ENCODE results near the gene C2orf92. TPM values are rescaled to one million over a fixed set of nuclear protein-coding genes. Genes with fewer than 3 reads are reported as not detected.

C2orf92 gene
- total RNA-seq, 1 donor from 2014 or later, result 17.7 TPM

DNA sequence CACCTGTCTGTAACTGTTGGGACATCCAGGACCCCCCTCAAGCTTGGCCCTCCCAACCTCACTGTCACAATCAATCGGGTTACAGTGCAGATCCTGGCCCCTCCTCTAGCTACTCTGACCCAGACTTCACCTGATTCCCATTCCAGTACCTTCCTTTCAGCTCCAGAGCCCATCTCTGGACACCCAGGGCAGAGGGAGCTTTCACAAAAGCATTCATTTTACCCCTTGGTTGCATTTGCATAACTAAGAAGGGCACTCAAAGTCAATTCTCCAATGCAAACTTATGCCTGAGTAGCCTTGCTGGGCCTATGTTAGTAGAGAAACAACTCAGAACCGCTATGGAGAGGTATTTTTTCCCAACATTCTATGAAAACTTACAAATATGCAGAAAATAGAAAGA, 51.2 kb downstream of the C2orf92 start:
- intact Hi-C loops (cut with DNase I), result loop anchor here (1.0 kb wide), 1 partner anchor 13 kb away; no protein-coding TSS in a partner anchor
- no peak for ATAC-seq
- DNase-seq (ENCODE audit: low spot score), result no peak

DNA sequence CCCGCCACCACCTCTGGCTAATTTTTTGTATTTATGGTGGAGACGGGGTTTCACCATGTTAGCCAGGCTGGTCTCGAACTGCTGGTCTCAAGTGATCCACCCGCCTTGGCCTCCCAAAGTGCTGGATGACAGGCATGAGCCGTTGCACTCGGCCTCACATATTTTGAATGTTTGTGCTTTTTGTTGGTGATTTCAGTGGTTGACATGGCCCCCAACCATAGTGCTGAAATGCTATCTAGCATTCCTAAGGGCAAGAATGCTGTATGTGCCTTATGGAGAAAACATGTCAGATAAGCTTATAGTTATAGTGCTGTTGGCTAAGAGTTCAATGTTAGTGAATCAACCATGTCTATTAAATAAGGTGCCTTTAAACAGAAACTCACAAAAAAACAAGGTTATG, 52.7 kb downstream of the C2orf92 start:
- DNase-seq (ENCODE audit: low spot score) (no peak), ATAC-seq (no peak)
- intact Hi-C loops (cut with DNase I), result no loop called here

DNA sequence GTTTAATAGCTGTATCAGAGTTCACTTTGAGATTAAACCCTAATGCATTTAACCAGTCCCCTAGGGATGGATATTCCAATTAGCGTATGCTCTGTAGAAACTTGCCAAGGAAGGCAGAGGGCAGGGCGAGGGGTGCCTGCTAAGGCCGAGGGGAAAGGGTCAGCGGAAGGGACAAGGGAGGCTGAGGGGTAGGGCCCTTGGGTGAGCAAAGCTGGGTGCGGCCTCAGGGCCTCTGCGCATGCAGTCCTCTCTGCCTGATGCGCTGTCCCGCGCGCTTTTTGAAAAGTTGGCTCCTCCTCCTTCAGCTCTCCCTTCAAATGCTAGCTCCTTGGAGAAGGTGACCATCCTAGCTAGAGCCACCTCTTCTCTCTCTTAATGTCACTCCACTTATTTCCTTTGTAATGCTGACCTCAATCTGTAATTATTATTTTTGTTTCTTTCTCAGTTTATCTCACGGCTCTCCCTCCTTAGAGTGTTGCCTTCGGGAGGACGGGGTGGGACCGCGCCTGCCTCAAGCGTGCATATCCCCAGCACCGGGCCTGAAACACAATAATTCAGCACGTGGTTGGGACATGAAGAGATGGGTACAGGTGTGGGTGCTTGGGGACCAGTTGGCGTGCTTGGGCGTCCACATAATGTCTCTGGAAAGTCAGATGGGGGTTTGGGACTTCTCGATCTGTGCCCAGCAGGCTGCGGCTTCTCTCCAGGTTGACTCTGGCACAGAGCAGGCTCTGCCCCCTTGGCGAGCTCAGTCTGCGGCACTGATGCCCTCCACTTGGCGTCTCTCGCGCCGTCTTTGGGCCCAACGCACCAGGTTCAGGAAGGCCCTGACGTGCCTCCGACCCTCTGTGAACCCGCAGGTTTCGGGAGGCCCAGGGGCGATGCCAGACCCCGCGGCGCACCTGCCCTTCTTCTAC, 53.9 kb downstream of the C2orf92 start:
- no peak for DNase-seq (ENCODE audit: low spot score)
- no peak for ATAC-seq
- intact Hi-C loops (cut with DNase I), result no loop called here

DNA sequence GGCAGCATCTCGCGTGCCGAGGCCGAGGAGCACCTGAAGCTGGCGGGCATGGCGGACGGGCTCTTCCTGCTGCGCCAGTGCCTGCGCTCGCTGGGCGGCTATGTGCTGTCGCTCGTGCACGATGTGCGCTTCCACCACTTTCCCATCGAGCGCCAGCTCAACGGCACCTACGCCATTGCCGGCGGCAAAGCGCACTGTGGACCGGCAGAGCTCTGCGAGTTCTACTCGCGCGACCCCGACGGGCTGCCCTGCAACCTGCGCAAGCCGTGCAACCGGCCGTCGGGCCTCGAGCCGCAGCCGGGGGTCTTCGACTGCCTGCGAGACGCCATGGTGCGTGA, 54.5 kb downstream of the C2orf92 start:
- intact Hi-C loops (cut with DNase I), result no loop called here
- ATAC-seq, result no peak
- no peak for DNase-seq (ENCODE audit: low spot score)

DNA sequence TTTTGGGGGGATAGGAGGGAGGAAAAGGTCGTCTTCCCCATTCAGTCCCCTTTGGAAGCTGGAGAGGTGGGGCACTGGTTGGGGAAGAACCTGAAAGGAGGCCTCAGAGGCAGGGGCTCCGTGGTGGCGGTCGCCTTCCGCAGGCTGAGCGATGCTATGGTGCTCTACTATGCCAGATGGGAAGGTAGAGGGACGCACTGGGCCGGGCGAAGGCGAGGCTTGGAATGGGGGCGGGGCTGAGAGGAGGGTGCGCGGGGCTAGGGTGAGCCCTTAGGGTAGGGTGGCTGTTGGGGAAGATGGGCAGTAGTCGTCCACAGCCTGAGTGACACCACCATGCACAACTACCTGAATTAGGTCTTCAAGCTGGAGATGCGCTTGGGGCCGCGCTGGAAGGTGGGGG, 55.0 kb downstream of the C2orf92 start:
- no peak for DNase-seq (ENCODE audit: low spot score)
- intact Hi-C loops (cut with DNase I), result no loop called here

DNA sequence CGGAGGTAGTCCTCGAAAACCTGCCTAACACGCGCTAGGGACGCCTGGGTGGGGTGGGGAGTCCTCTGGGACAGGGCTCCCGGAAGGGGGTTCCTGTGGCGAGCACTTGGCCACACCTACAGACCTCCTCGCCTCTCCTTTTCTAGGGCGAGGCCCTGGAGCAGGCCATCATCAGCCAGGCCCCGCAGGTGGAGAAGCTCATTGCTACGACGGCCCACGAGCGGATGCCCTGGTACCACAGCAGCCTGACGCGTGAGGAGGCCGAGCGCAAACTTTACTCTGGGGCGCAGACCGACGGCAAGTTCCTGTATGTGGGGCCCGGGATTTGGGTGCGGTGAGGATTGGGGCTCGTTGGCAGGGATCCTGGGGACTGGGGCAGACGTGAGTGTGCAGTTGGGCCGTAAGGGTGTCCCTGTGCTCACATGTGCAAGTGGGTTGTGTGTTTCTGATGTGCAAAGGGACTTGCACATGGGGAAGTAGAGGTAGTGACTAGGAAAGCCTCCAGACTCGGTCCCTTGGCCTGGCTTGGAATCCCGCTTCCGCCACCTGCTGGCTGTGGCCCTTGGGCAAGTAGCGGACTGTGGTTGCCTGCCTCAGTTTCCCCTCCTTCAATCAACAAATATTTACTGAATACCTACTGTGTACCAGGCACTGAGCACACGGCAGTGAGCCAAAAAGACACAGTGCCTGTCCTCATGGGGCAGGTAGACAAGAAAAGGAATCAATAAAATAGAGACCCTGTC, 55.6 kb downstream of the C2orf92 start:
- intact Hi-C loops (cut with DNase I), result no loop called here
- DNase-seq (ENCODE audit: low spot score), result no peak
- ATAC-seq, result no peak

More for the DNA sequence above, 55.0 kb downstream of the C2orf92 start:
- ATAC-seq, result no peak

DNA sequence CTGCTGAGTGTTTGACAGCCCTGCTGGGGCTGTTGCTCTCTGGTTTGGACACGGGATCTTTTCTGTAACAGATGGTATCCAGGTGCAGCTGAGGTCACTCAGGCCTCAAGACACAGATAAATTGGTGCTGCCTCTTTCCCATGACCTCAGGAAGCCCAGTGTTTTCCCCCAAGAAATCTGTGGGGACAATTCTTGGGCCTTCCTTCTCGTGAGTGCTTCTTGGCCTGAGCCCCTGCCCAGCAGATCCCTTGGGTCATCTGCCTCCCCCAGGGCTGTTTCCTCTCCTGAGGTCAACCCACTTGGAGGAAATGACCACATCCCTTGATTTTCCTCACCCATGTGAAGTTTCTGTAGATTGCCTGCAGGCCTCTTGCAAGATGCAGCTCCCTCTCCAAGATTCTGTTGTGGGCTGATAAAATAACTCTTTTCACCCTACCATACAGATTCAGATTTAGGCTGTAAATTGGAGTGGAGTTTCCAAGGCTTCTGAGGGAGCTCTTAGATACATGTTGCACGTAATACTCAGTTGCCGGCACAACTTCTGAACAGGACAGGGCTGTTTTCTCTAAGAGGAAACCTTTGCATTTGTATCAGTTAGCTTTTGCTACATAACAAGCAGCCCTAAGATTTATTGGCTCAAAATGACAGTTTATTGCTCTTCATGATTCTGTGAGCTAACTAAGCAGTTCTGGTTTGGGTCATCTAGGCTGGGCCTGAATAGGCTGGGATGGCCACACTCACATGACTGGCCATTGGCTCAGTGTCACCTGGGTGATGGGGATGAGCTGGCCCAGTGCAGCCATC, 57.0 kb downstream of the C2orf92 start:
- intact Hi-C loops (cut with DNase I), result no loop called here
- ATAC-seq (peak; percentile 38), DNase-seq (ENCODE audit: low spot score) (no peak)

DNA sequence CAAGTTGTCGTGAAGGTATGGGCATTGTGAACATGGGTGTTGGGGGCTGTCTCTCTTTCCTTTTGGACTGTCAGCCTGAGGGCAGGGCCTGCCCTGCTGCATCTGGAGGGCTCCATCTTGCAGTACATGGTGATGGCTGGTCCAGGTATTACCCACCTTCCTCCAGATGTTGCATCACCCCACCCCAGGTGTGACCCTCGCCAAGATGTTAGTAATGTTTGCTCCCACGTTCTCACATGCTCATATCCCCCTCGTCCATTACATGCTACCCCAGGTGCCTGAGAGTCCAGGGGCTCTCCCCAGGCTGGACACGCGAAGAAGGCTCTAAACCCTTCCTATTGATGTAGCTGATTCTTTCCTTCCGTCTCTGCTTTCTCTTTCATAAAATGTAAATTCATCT, 57.8 kb downstream of the C2orf92 start:
- no peak for ATAC-seq
- DNase-seq (ENCODE audit: low spot score), result no peak
- intact Hi-C loops (cut with DNase I), result no loop called here

DNA sequence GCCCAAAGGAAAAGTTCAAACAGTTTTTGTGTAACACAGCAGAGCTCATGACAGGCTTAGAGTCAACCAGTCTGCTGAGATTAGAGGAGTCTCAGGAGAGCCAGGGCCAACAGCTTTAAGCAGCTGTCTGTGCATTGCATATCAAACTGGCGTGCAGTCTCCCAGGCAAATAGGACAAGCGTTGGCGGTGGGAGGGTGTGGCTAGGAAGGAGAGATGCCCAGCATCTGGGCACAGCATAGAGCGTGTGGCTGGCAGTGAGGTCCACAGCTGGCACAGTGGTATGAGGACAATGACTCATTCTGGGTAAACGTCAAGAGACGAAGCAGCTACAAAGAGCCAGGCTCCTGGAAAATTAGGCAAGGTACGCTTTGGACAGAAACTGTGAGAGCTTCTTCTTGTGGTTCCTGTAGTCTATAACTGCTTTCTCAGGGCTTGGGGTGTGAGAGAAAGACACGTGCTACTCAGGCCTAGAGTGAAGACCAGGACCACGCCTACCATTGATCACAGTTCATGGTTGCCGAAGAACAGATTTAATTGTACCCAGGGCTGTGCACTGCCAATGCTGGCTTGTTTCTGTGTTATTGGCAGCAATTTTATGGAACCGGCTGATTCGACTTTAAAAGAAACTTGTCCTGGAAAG, 58.7 kb downstream of the C2orf92 start:
- intact Hi-C loops (cut with DNase I), result no loop called here
- ATAC-seq, result no peak
- peak; percentile 33 for DNase-seq (ENCODE audit: low spot score)

DNA sequence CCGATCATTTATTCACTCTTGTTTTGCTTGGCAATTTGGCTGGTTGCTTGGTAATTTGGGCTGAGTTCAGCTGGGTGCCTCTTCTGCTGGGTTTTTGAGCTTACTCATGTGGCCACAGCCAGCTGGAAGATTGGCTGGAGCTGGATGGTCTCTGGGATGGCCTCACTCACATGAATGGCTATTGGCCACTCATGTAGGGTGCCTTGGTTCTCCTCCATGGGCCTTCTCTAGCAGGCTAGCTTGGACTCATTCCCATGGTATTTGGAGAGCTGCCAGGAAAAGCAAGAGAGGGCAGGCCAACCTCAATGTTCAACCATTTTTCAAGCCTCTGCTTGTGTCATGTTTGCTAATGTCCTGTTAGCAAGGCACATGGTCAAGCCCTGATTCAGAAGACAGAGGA, 60.7 kb downstream of the C2orf92 start:
- DNase-seq (ENCODE audit: low spot score) (peak; percentile 8), ATAC-seq (no peak)
- intact Hi-C loops (cut with DNase I), result no loop called here

DNA sequence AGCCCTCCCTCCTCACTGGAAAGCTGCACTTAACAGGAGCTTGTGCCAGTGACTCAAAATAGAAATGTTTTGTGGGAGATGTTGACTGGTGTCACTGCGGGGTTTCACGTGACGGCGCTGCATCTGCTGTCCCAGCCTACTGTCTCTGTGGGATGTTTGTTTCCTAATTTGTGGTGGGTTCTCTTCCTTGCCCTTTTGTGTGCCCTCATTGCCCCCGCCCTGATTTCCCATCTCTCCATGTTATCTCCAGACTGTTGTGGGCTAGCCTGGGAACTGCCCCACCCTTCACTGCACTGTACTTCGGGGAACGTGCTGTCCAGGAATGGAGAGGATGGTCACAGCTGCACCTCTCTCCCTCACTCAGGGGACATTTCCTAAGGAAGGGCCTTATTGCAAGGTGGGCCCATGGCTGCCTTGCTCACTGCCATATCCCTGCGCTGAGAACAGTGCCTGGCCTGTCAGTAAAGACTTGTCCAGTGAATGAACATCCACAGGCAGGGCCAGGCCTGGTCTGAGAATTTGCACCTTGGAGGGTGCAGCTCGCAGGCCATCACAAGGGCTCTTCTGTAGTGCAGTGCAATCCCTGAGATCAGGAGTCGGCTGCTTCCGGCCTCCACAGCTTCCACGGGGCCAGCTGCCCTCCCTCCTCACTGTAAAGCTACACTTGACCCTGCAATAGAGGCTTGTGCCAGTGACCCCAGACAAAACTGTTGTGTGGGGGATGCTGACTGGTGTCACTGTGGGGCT, 61.9 kb downstream of the C2orf92 start:
- ATAC-seq, result no peak
- peak; percentile 26 for DNase-seq (ENCODE audit: low spot score)
- intact Hi-C loops (cut with DNase I), result no loop called here

DNA sequence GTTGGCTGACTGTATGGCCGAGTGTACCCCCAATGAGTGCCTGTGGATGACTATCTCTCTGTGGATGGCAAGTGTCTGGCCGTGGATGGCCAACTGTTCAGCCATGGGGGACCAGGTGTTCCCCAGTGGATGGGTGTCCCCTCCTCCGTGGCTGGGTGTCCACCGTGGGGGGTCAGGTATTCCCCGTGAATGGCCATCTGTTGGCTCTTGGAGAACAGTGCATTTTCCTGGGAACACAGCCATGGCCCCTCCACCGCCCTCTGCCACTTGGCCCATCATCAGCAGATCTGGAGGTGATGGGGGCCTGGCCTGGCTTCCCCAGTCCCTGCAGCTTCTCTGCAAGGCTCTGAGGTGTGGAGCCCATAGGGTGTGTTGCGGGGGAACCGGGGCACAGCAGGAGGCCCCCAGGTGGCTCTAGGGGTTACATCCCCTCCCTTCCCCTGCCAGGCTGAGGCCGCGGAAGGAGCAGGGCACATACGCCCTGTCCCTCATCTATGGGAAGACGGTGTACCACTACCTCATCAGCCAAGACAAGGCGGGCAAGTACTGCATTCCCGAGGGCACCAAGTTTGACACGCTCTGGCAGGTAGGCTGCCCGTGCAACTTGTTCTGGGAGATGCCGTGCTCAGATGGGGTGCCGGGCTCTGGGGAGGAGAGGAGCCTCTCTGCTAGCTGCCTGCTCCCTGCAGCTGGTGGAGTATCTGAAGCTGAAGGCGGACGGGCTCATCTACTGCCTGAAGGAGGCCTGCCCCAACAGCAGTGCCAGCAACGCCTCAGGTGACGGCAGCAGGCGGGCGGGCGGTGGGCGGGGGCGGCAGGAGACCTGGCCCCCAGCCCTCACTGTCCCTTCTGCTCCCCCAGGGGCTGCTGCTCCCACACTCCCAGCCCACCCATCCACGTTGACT, 63.2 kb downstream of the C2orf92 start:
- ATAC-seq (no peak), DNase-seq (ENCODE audit: low spot score) (peak; percentile 42)
- intact Hi-C loops (cut with DNase I), result loop anchor here (1.0 kb wide), 1 partner anchor 11 kb away; no protein-coding TSS in a partner anchor

DNA sequence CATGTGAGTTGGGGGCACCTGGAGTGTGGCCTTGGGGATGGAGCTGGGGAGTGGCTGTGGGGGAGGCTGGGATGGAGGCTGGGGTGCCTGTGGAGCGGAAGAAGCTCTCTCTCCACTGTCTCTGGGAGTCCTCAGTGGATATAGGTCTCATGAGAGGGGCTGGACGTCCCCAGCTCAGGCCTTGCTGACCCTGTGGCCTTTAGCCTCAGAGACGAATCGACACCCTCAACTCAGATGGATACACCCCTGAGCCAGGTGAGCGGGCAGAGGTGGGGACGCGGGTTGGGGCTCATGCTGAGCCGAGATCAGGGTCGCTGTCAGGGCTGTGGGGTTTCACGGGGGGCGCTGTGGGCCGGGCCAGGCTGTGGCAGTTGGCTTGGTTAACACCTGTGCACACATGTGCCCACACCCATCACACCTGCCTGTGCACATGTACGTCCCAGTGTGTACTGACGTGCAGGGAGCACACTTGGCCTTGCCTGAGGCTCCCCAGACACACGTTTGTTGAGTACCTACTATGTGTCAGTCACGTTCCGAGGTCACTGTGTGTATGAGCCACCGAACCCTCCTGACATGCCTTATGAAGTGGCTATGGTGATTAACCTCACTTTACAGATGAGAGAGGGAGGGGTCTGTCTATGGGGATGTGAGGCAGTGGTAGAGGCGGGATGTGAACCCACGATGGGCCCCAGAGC, 64.0 kb downstream of the C2orf92 start:
- DNase-seq (ENCODE audit: low spot score) (no peak), ATAC-seq (no peak)
- intact Hi-C loops (cut with DNase I), result loop anchor here (1.0 kb wide), 1 partner anchor 12 kb away; no protein-coding TSS in a partner anchor

DNA sequence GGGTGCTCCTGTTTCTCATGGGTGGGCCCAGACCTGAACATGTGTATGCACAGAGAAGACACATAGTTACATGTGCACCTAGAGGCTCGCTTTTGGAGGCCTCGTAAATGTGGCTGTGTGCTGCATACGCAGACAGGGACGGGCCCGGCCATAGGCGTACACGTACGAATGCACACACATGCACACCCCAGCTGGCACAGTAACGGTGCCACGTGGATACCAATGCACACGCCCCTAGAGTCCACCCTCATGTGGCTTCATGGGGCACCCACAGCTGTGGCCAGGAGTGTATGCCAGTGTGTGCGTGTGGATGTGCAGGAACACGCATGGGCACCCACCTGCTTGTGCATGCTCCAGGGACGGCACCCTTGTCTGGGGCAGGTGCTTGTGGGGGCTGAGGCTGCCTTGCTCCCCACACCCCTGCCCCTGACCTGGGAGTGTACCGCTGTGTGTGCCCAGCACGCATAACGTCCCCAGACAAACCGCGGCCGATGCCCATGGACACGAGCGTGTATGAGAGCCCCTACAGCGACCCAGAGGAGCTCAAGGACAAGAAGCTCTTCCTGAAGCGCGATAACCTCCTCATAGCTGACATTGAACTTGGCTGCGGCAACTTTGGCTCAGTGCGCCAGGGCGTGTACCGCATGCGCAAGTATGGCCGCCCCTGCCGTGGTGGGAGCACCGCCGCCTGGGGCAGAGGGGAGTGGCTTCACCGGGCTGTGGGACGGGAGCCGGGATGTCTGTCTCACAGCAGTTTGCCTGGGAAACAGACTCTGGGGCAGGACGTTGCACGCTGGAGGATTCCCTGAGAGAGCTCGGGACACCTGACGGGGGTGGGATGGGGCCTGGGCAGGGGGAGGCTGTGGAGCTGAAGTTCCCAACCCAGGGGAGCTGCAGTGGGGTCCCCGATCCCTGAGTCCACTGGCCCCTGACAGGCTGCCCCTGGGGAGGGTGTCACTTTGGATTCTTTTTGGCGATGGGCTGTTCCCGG, 64.8 kb downstream of the C2orf92 start:
- intact Hi-C loops (cut with DNase I), result no loop called here
- no peak for DNase-seq (ENCODE audit: low spot score)
- no peak for ATAC-seq

DNA sequence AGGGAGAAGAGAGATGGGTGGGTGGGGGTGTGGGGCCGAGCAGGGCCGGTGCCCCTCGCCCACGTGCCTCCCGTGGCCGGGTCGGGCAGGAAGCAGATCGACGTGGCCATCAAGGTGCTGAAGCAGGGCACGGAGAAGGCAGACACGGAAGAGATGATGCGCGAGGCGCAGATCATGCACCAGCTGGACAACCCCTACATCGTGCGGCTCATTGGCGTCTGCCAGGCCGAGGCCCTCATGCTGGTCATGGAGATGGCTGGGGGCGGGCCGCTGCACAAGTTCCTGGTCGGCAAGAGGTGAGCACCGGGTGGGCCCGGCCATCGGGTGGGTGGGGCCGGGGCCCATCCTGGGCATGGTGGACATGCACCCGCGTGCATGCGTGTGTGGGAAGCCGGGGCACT, 65.6 kb downstream of the C2orf92 start:
- DNase-seq (ENCODE audit: low spot score) (no peak), ATAC-seq (no peak)
- intact Hi-C loops (cut with DNase I), result no loop called here

DNA sequence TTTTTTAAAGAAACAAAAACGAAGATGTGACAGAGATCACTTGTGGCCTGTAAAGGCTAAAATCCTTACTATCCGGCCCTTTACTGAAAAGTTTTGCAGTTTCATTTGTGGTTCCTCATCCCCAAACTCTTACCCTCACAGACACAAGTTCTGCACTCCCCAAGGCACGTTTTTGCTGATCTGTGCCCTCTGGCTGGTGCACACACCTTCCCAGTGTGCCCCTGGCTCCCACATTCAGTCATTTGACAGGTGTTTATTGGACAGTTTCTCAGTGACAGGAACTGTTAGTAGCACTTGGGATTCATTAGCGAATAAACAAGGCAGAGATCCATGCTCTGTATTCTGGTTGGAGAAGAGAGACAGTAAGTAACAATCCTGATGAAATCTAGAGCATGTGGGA, 66.7 kb downstream of the C2orf92 start:
- DNase-seq (ENCODE audit: low spot score) (no peak), ATAC-seq (no peak)
- intact Hi-C loops (cut with DNase I), result no loop called here
